Neural progenitor cell (in vitro differentiated cells): ENCODE results near the gene UHRF1.

Experiments
- EZH2 ChIP-seq: fragments of 200-600 bp; sonication (generic); IDR thresholded peaks from 2 replicates; pipeline ENCODE4 v1.6.1; 2017; ENCODE audit warnings: antibody characterized with exemption, mild to moderate bottlenecking, moderate library complexity
- EZH2phosphoT487 ChIP-seq: fragments of 200-600 bp; sonication (generic); IDR thresholded peaks from 2 replicates; pipeline ENCODE4 v1.6.1; 2017; ENCODE audit warnings: antibody characterized with exemption
- TF ChIP-seq, protein P1 (sequence below): fragments of 200-600 bp; sonication (generic); IDR thresholded peaks from 2 replicates; pipeline ENCODE4 v1.5.1; 2017; ENCODE audit warnings: antibody characterized with exemption, mild to moderate bottlenecking

DNA sequence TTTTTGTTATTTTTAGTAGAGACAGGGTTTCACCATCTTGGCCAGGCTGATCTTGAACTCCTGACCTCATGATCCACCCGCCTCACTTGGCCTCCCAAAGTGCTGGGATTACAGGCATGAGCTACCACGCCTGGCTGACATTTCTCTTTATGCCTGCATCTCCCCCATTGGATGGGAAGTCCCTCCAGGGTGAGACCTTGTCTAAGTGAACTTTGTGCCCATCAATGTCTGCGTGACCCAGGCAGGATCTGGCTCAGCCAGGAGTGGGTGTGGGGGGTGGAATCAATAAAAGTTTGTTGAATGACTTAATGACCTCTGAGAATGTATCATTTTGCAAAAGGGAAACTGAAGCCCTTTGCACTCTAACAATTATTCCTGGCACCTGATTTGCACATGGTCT lies 4.8 kb upstream of the UHRF1 start:
- TF ChIP-seq, protein P1, sequence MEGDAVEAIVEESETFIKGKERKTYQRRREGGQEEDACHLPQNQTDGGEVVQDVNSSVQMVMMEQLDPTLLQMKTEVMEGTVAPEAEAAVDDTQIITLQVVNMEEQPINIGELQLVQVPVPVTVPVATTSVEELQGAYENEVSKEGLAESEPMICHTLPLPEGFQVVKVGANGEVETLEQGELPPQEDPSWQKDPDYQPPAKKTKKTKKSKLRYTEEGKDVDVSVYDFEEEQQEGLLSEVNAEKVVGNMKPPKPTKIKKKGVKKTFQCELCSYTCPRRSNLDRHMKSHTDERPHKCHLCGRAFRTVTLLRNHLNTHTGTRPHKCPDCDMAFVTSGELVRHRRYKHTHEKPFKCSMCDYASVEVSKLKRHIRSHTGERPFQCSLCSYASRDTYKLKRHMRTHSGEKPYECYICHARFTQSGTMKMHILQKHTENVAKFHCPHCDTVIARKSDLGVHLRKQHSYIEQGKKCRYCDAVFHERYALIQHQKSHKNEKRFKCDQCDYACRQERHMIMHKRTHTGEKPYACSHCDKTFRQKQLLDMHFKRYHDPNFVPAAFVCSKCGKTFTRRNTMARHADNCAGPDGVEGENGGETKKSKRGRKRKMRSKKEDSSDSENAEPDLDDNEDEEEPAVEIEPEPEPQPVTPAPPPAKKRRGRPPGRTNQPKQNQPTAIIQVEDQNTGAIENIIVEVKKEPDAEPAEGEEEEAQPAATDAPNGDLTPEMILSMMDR, result no peak
- TF ChIP-seq EZH2 (no peak), EZH2phosphoT487 (no peak)
